HTERT RPE-1 (cell line): ENCODE measurements around the gene CTTN.
"Not testable (repeated sequence)": the region's sequence is repeated elsewhere in the genome, so short reads cannot be mapped to it uniquely, and the experiment has no call there.

Experiments used
- in situ Hi-C: fragments of 300-500 bp; cut with MboI; formaldehyde crosslinking; loops from 4 replicates; pipeline ENCODE4 v1.14.3; 2020; ENCODE audit warnings: low sequenced_read_pairs

CTTN gene

GRCh38 chr11:70378506-70379134 lies 19.7 kb upstream of the CTTN start:
- in situ Hi-C loops: no loop called here

DNA sequence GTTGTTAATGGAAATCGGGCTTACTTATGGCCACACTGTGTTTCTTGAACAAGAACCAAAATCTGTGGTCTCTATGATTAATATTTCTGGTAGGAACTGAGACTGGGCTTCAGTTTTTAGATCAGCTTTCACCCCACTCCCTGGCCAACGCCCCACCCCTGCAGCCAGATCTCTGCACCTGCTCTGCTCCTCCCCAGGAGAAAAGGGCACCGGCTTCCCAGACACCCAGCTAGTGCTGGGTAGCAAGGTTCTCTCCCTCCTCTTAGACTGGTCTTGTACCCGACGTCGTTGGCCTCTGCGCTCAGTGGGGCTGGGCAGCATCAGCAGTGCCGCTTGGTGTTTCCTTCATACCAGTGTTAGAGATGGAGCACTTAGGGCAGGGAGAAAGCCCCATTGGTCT lies 17.0 kb upstream of the CTTN start:
- in situ Hi-C loops: no loop called here

DNA sequence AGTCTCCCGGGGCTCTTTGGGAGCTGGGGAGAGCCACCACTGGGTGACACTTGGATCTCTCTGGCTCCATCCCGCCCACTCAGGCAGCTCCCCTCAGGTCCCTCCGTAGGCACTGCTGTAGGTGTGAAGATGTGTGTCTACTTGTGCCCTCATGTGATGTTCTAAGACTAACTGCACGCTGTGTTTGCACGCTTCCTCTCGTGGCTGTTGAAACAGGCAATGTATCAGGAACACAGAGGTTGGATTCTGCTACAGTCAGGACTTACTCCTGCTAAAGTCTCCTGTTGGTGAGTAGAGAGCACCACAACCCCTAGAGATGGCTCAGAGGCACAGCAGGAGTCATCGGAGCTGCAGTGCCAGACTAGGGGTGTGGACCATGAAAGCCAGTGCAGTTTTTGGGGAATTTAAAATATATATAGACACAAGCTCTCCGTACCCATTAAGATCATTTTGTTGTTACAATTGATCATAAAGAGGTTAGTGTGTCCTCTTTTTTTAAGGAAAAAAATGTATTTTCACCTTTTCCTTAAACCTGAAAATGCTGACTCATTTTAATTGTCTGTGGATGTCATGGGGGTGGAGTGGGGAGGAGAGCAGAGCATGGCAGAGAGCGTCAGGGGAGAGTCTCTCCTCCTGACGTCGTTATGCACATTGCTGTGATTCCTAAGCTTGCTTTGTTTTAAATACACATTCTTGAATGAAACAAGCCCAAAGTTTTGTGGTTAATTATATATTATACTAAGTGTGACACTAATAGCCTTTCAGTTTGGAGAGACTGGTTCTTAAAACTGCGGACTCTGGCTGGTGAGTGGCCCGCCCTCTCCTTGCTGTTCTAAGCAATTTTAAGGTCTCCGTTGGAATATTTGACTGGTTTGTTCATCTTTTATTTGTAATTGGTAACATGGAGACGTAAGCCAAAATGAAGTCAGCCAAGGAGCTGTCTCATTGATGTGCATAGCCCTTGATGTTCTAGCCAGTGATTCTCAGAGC lies 16.2 kb upstream of the CTTN start:
- in situ Hi-C loops: no loop called here

DNA sequence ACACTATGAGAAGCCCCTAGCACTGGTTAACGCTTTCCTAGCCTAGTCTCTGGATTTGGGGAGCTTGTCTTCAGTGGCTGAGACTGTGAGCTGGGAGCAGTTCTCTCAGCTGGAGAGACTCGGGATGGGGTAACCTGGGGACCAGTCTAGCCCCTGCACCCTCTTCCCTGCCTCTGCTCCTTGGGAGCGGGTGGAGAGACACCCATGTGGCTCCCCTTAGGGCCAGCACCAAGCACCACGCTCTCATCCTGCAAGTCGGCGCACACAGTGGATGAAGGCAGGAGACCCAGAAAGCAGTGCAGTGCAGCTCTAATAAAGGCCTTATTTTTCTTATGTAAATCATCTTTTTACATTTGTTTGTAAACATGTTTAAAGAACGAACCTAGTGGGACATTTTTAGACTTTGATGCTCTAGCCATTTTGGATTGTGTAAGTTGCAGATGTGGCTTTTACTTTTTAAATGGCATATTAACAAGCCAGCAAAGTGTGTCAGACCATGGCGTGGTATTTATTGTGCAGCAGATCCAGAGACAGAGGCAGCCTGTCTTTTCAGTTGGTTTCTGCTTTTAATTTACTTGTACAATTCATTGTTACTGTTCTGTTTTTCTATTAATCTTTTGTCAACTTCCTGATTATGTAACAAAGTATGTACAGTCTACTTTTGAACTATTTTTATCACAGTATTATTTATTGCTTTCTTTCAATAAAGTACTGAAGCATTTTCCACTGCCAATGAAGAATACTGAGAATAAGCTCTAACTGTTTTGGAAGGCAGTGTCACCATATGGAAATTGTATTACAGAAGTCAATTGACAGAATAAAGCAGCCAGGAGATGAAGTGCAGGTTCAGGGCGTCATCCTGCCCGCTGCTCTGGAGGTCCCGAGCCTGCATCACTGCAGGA lies 14.4 kb upstream of the CTTN start:
- in situ Hi-C loops: no loop called here

GRCh38 chr11:70384566-70385152 lies 13.7 kb upstream of the CTTN start:
- in situ Hi-C loops: no loop called here

DNA sequence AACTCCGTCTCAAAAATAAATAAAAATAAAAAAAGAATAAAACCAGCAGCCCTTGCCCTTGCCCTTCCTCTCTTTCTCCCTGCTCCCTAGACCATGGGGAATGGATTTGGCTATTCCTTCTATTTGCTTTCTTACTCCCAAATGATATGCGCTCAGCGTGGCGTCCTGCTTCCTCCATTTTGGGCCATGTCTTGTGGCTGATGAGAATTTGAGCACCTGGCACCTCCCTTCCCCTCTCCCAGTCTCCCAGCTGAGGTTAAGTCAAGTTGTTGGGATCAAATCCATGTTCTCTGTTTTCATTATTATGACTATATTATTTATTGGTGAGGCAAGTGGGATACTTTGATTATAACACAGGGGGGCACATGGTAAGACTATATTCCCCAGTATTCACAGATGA lies 10.8 kb upstream of the CTTN start:
- in situ Hi-C loops: no loop called here

DNA sequence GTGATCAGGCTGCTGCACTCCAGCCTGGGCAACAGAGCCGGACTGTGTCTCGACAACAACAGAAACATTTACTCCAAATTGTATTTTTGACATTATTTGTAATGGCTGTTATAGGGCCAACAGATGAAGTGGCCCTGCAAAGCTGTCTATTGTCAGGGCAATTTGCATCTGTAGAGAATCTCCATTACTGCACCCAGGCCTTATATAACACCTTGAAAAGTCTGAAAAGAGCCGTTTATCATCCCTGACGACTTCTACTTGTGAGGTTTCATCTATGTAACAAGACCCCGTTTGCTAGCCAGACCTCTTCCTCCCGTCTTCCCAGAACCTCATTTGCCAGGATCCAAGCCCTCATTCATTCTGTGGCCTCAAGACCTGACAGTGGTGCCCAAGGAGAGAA lies 9.1 kb upstream of the CTTN start:
- in situ Hi-C loops: no loop called here

GRCh38 chr11:70390882-70391281 lies 7.4 kb upstream of the CTTN start:
- in situ Hi-C loops: not testable (repeated sequence)

GRCh38 chr11:70394211-70394950 lies 3.9 kb upstream of the CTTN start:
- in situ Hi-C loops: no loop called here

DNA sequence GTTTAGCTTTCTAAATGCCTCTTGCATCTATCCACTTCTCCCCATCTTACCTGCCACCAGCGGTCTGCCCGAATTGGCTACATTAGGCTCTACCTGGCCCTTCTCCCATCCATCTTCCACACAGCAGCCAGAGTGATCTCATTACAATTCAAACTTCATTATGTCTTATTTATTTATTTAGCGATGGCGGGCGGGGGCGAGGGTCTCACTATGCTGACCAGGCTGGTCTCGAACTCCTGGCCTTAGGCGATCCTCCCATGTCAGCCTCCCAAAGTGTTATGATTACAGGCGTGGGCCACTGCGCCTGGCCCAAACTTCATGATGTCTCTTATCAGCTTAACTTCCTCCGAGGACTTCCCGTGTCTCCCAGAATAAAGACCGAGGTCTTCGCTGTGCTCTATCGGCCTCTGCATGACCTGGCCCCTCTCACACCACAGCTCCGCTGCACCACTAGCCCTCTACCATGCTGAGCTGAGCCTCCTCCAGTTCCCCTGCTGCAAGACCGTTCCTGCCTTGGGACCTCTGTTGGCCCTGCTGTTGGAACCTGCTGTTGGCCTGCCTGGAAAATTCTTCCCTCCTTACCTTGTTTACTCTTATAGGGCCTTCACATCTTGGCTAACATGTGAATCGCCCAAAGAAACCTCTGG lies 870 bp upstream of the CTTN start:
- in situ Hi-C loops: no loop called here

DNA sequence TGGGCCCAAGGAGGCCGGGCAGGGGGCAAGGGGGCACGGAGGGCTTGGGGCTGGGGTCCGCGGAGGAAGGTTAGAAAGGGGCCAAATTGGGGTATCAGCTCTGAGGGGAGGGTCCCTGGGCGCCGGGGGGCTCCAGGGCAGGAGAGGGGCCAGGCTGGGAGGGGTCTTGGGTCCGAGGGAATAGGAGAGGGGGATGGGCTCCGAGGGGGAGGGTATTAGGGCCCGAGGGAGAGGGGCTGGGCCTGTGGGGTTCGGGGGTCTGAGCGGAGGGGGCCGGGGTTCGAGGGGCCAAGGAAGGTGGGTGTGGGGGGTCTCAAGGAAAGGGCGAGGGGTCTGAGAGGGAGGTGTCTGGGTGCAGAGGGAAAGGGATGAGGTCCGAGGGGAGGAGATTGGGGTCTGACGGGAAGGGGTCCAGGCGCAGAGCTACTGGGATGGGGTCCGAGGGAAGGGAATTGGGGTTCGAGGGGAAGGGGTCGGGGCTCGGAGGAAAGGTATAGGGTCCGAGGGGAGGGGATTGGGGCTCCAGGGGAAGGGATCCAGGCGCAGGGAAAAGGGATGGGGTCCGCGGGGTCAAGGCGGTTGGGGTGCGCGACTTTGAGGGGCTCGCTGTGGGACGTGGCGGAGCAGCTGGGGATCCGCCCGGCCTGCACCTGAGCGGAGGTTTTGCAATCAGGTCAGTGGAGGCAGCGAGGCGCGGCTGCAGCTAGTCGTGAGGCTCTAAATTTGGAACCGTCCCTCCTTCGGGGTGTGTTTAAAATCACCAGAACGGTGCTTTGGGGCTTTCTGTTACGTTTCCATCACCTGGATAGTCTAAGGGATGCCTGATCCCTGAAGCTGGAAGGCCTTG lies 728 bp downstream of the CTTN start:
- in situ Hi-C loops: no loop called here

DNA sequence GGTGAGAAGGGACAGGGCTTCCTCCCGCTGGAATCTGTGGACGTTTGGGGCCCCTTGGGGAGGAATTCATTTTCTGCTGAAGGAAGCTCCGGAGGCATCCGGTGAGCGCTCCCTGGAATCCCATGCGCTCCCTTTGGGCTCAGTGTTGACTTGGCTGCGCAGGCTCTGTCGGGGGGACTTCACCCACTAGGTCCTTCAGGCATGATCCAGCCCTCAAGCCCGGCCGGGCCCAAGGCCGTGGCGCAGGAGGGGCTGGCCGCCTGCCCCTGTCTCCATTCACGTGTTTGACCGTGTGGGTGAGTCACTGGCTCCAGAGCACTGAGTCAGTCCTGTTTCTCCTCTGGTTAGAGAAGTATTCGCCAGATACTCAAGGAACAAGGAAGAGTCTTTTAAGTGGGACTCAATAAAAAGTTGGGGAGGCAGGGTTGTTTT lies 1.4 kb downstream of the CTTN start:
- in situ Hi-C loops: no loop called here

DNA sequence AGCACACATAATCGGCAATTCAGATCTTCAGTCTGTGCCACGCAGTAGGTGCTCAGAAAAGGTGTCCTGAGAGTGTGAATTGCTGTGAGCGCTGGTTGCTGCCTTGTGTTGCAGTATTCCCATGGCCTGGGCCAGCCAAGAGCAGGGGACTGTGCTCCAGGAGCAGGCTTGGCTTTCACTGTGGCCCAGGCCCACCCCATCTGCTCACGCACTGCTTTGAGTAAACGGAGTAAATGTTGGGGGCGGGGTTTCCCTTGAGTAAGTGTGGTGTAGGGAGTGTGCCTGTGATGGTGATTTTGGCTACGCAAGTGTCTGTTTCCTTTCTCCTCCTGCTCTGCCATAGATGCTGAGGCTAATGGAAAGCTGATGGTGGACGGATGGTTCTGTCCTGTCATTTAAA lies 2.3 kb downstream of the CTTN start:
- in situ Hi-C loops: no loop called here

DNA sequence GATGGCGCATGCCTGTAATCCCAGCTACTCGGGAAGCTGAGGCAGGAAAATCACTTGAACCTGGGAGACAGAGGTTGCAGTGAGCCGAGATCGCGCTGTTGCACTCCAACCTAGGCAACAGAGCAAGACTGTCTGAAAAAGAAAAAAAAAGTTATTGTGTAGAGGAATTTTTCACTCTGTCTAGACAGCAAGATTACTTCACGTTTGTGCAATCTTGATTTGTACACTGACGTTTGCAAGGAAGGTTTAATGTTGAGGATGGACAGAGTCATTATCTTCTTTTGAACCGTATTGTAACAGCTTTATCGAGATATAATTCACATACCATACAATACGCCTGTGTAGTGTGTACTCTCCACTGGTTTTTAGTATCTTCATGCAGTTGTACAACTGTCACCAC lies 3.7 kb downstream of the CTTN start:
- in situ Hi-C loops: no loop called here

- in situ Hi-C loops: no loop called here
These were observed 4.4 kb downstream of the CTTN start for GRCh38 chr11:70402685-70403084.

DNA sequence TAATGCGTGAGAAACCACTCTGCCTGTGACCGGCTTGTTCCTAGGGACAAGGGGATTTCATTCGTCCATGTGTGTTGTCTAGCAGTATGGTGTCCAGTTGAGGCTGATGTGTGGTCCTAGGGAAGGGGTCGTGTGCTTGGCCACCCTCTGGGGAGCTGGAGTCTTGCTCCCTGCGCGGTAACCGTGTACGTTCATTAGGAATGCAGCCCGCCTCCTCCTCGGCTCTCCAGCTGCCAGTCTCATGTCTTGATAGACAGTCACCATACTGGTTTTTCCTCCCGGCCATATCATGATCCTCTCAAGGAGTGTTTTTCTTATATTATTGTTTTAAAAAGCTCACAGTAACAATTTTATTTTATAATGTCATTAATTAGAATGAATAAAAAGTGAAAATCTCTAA lies 5.9 kb downstream of the CTTN start:
- in situ Hi-C loops: no loop called here

GRCh38 chr11:70405679-70406395 lies 7.5 kb downstream of the CTTN start:
- in situ Hi-C loops: no loop called here

GRCh38 chr11:70407121-70407520 lies 8.8 kb downstream of the CTTN start:
- in situ Hi-C loops: no loop called here
